Neural cell (in vitro differentiated cells): Measurements from ENCODE around the gene LAPTM5. TPM values are rescaled to one million over a fixed set of nuclear protein-coding genes. Genes with fewer than 3 reads are reported as not detected.

ENCODE experiments used
- H2AFZ ChIP-seq: fragments of 200-600, 300-800 bp; sonication (generic), shearing (Covaris generic); 2 replicates; pipeline ENCODE4 v1.6.0; 2014; ENCODE audit warnings: low read depth, mild to moderate bottlenecking, antibody characterized with exemption, low read length, moderate library complexity
- H3F3A ChIP-seq: fragments of 200-600 bp; shearing (Covaris generic); 2 replicates; pipeline ENCODE4 v1.6.1; 2016; ENCODE audit warnings: mild to moderate bottlenecking, moderate library complexity, mixed read lengths, antibody characterized with exemption, low read length; ENCODE audit not compliant: insufficient read depth, poor library complexity, severe bottlenecking
- H3K27ac ChIP-seq: fragments of 200-600, 300-800 bp; sonication (generic), shearing (Covaris generic); 2 replicates; pipeline ENCODE4 v1.5.1; 2014; ENCODE audit warnings: mild to moderate bottlenecking, low read length, moderate library complexity
- H3K27me3 ChIP-seq: fragments of 300-800, 200-600 bp; sonication (generic), shearing (Covaris generic); 2 replicates; pipeline ENCODE4 v1.6.0; 2014; ENCODE audit warnings: mild to moderate bottlenecking, low read depth, low read length, moderate library complexity; ENCODE audit not compliant: insufficient read depth
- H3K36me3 ChIP-seq: fragments of 300-800, 200-600 bp; sonication (generic), shearing (Covaris generic); 2 replicates; pipeline ENCODE4 v1.5.1; 2014; ENCODE audit warnings: mild to moderate bottlenecking, antibody characterized with exemption, low read length, moderate library complexity; ENCODE audit not compliant: insufficient read depth
- H3K4me2 ChIP-seq: fragments of 300-800, 200-600 bp; sonication (generic), shearing (Covaris generic); 2 replicates; pipeline ENCODE4 v1.6.0; 2014; ENCODE audit warnings: mild to moderate bottlenecking, low read length
- H3K4me3 ChIP-seq: fragments of 300-800, 200-600 bp; sonication (generic), shearing (Covaris generic); 2 replicates; pipeline ENCODE4 v1.5.1; 2014; ENCODE audit warnings: mild to moderate bottlenecking, low read length, moderate library complexity
- H3K79me2 ChIP-seq: fragments of 200-600 bp; shearing (Covaris generic); replicated peaks from 2 replicates; pipeline ENCODE4 v1.6.0; 2014; ENCODE audit warnings: mild to moderate bottlenecking, low read length, moderate library complexity; ENCODE audit not compliant: insufficient read depth
- H3K9ac ChIP-seq: fragments of 300-800, 200-600 bp; sonication (generic), shearing (Covaris generic); 2 replicates; pipeline ENCODE4 v1.6.1; 2016; ENCODE audit warnings: mild to moderate bottlenecking, low read length, mixed read lengths
- H3K9me2 ChIP-seq: fragments of 200-600 bp; shearing (Covaris generic); 2 replicates; pipeline ENCODE4 v1.6.1; 2016; ENCODE audit warnings: mild to moderate bottlenecking, low read length, mixed read lengths; ENCODE audit not compliant: insufficient read depth
- H3K9me3 ChIP-seq: fragments of 200-600, 300-800 bp; sonication (generic), shearing (Covaris generic); 2 replicates; pipeline ENCODE4 v1.6.1; 2016; ENCODE audit warnings: mild to moderate bottlenecking, mixed run types, low read length, moderate library complexity, mixed read lengths
- H4K20me1 ChIP-seq: fragments of 200-600 bp; shearing (Covaris generic); 2 replicates; pipeline ENCODE4 v1.6.1; 2016; ENCODE audit warnings: mild to moderate bottlenecking, mixed run types; ENCODE audit not compliant: insufficient read depth
- CTCF ChIP-seq: fragments of 450-650 bp; IDR thresholded peaks from 2 replicates; pipeline ENCODE4 v1.5.1; 2014; ENCODE audit warnings: antibody characterized with exemption, mild to moderate bottlenecking, moderate library complexity; ENCODE audit not compliant: poor library complexity, severe bottlenecking
- EP300 ChIP-seq: fragments of 450-650 bp; conservative IDR thresholded peaks from 2 replicates; pipeline ENCODE4 v1.6.1; 2014; ENCODE audit warnings: antibody characterized with exemption, mild to moderate bottlenecking, moderate library complexity; ENCODE audit not compliant: poor library complexity, severe bottlenecking
- EZH2 ChIP-seq: fragments of 200-600, 300-800 bp; shearing (Covaris generic), sonication (generic); IDR thresholded peaks from 2 replicates; pipeline ENCODE4 v1.6.1; 2014; ENCODE audit warnings: antibody characterized with exemption, low read length, borderline replicate concordance, mild to moderate bottlenecking; ENCODE audit not compliant: insufficient read depth, poor library complexity, severe bottlenecking
- MXI1 ChIP-seq: fragments of 450-650 bp; conservative IDR thresholded peaks from 2 replicates; pipeline ENCODE4 v1.6.1; 2014; ENCODE audit warnings: antibody characterized with exemption, mild to moderate bottlenecking; ENCODE audit not compliant: poor library complexity, severe bottlenecking
- POLR2AphosphoS5 ChIP-seq: IDR thresholded peaks from 2 replicates; pipeline ENCODE4 v1.6.1; 2012
- REST ChIP-seq: IDR thresholded peaks from 2 replicates; pipeline ENCODE4 v1.6.1; 2012; ENCODE audit warnings: borderline replicate concordance
- SMC3 ChIP-seq: fragments of 450-650 bp; conservative IDR thresholded peaks from 2 replicates; pipeline ENCODE4 v1.6.1; 2014; ENCODE audit warnings: antibody characterized with exemption, mild to moderate bottlenecking, moderate library complexity; ENCODE audit not compliant: poor library complexity
- TAF1 ChIP-seq: IDR thresholded peaks from 2 replicates; pipeline ENCODE4 v1.6.1; 2012; ENCODE audit warnings: low read depth
- polyA plus RNA-seq: library from polyadenylated mRNA; depleted of rRNA; stranded (reverse); fragments of >200 nt; gene quantifications from 2 replicates; pipeline ENCODE4 v1.2.3, GENCODE V29; 2014

The LAPTM5 gene
- polyA plus RNA-seq, 1 donor from 2014 or later, result 0.12 TPM

- Histone ChIP-seq H3K4me3 (no peak overlapping the region), H4K20me1 (no peaks in the 10 kb centered on the region), H3K79me2 (no peaks in the 10 kb centered on the region), H3K9me2 (no peaks in the 10 kb centered on the region), H3F3A (no peaks in the 10 kb centered on the region), H3K27ac (no peak overlapping the region), H3K4me2 (no peak overlapping the region), H3K9ac (no peak overlapping the region), H3K27me3 (no peaks in the 10 kb centered on the region), H3K36me3 (no peaks in the 10 kb centered on the region), H2AFZ (no peak overlapping the region), H3K9me3 (no peaks in the 10 kb centered on the region)
- TF ChIP-seq SMC3, result no peak
- no peak for TF ChIP-seq CTCF
- no peak for TF ChIP-seq POLR2AphosphoS5
- no peak for TF ChIP-seq MXI1
- TF ChIP-seq TAF1, result no peak
These were observed 32.0 kb upstream of the LAPTM5 start for GRCh38 chr1:30789388-30790255.

- TF ChIP-seq POLR2AphosphoS5, result no peak
- no peak for TF ChIP-seq CTCF
- no peak for TF ChIP-seq EP300
- TF ChIP-seq EZH2, result no peak
- TF ChIP-seq REST, result no peak
- no peak for TF ChIP-seq SMC3
- no peak for TF ChIP-seq MXI1
- Histone ChIP-seq H3K4me2 (no peak overlapping the region), H3K36me3 (no peaks in the 10 kb centered on the region), H3K79me2 (no peaks in the 10 kb centered on the region), H3K27me3 (no peaks in the 10 kb centered on the region), H3K9me3 (no peaks in the 10 kb centered on the region), H3K9ac (no peak overlapping the region), H3K27ac (no peak overlapping the region), H2AFZ (no peak overlapping the region), H4K20me1 (no peaks in the 10 kb centered on the region), H3K9me2 (no peaks in the 10 kb centered on the region), H3F3A (no peaks in the 10 kb centered on the region), H3K4me3 (no peak overlapping the region)
These were observed 31.2 kb upstream of the LAPTM5 start for GRCh38 chr1:30788580-30789387.
